GM15510 (cell line): ENCODE measurements around the gene TTBK1.

ENCODE experiments used
- POLR2A ChIP-seq: IDR thresholded peaks from 3 replicates; pipeline ENCODE4 v1.6.1; 2011; ENCODE audit warnings: borderline replicate concordance; ENCODE audit not compliant: insufficient read length; ENCODE audit errors: extremely low read depth

Gene TTBK1

DNA sequence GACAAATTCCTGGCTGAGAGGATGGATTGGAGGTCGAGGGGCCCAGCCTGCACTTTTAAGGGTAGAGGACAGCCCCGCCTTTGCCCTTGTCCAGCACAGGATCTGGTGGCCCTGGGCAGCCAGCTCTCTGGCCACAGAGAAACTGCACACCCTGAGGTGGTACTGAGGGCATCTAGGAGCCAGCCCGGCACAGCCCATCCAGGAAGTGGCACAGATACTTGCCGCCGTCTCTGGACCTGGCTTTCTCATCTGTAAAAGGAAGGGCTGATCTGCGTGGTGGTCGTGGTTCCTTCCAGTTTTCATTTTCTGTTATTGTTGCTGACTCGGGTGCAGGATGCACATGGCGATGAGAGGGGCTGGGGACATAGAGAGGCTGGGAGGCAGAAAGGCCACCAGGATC is 38.8 kb downstream of the TTBK1 start:
- no peak for TF ChIP-seq POLR2A

DNA sequence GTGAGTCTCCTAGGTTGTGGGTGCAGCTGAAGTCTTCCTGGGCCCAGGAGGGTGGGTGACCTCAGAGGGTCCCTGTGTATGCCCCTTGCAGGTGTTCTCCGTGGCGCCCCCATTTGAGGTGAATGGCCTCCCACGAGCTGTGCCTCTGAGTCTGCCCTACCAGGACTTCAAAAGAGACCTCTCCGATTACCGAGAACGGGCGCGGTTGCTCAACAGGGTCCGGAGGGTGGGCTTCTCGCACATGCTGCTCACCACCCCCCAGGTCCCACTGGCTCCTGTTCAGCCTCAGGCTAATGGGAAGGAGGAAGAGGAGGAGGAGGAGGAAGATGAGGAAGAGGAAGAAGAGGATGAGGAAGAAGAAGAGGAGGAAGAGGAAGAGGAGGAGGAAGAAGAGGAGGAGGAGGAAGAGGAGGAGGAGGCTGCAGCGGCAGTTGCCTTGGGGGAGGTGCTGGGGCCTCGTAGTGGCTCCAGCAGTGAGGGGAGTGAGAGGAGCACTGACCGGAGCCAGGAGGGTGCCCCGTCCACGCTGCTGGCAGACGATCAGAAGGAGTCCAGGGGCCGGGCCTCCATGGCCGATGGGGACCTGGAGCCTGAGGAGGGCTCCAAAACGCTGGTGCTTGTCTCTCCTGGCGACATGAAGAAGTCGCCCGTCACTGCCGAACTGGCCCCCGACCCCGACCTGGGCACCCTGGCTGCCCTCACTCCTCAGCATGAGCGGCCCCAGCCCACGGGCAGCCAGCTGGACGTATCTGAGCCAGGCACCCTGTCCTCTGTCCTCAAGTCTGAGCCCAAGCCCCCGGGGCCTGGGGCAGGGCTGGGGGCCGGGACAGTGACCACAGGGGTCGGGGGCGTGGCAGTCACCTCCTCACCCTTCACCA is 39.6 kb downstream of the TTBK1 start:
- no peak for TF ChIP-seq POLR2A

DNA sequence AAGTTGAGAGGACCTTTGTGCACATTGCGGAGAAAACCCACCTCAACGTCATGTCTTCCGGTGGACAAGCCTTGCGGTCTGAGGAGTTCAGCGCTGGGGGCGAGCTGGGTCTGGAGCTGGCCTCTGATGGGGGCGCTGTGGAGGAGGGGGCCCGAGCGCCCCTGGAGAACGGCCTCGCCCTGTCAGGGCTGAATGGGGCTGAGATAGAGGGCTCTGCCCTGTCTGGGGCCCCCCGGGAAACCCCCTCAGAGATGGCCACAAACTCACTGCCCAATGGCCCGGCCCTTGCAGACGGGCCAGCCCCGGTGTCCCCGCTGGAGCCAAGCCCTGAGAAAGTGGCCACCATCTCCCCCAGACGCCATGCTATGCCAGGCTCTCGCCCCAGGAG is 40.2 kb downstream of the TTBK1 start:
- TF ChIP-seq POLR2A, result no peak

DNA sequence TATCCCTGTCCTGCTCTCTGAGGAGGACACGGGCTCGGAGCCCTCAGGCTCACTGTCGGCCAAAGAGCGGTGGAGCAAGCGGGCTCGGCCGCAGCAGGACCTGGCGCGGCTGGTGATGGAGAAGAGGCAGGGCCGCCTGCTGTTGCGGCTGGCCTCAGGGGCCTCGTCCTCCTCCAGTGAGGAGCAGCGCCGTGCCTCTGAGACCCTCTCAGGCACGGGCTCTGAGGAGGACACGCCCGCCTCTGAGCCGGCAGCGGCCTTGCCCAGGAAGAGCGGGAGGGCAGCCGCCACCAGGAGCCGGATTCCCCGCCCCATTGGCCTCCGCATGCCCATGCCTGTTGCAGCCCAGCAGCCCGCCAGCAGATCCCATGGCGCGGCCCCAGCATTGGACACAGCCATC is 40.6 kb downstream of the TTBK1 start:
- no peak for TF ChIP-seq POLR2A

- no peak for TF ChIP-seq POLR2A
Observed at GRCh38 chr6:43284991-43285781, 41.9 kb downstream of the TTBK1 start.

DNA sequence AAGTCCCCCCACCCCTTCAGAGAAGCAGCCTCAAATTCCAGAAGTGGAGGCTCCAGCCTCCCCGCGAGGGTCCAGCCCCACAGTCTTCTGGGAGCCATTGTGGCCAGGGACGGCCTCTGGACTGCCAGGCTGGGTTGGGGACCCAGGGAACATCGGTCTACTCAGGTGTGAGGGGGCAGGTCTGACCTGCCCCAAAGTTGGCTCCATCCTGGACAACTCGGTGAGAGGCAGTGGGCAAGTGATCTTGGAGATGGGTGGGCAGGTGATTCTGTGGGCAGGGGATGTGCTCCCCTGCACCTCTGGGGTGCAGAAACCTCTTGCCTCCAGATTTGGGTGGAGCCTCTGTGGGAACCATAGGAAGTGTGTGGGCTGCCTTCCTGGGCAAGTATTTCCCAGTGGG is 42.6 kb downstream of the TTBK1 start:
- TF ChIP-seq POLR2A, result no peak

GRCh38 chr6:43286456-43286979 is 43.2 kb downstream of the TTBK1 start:
- TF ChIP-seq POLR2A, result no peak

GRCh38 chr6:43286980-43287716 is 43.9 kb downstream of the TTBK1 start:
- TF ChIP-seq POLR2A, result no peak

DNA sequence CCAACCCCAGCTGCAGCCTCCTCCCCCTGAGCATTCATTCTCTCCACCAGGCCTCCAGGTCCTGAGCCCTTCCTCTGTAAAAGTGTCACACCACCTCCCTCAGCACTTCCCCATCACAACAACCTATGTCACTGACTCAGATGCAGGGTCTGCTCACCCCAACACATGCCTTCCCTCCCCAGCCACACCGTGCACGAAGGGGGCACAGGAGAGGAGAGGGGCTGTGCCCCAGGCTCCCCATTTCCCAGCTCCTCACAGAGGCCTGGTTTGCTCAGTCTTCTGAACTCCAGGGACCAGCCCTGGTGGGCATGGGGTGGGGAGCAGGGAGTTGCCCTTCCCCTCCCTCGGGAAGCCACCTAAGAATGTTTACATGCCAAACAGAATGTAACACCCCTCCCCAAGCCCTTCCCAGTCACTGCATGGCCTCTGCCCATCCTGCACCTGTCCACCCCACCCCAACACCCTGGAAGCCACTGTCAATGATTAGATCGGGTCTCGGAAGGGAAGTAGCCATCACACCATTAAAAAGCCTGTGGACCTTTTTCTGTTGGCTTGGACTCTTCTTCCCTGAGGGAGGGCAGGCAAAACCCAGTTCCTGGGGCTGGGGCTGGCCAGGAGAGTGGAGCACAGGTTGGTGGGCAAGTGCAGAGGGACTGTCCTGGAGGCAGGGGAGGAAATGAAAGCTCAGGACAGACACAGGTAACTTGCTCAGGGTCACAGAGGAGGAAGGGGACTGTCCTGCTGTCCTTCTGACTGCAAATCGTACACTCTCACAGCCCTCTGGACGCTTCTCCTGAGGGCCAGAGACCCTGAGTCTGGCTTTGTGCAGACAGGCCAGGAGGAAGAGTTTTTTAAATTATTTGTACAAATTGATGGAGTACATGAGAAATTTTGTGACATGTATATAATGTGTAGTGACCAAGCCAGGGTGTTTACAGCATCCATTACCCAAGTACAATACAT is 44.7 kb downstream of the TTBK1 start:
- TF ChIP-seq POLR2A, result no peak

DNA sequence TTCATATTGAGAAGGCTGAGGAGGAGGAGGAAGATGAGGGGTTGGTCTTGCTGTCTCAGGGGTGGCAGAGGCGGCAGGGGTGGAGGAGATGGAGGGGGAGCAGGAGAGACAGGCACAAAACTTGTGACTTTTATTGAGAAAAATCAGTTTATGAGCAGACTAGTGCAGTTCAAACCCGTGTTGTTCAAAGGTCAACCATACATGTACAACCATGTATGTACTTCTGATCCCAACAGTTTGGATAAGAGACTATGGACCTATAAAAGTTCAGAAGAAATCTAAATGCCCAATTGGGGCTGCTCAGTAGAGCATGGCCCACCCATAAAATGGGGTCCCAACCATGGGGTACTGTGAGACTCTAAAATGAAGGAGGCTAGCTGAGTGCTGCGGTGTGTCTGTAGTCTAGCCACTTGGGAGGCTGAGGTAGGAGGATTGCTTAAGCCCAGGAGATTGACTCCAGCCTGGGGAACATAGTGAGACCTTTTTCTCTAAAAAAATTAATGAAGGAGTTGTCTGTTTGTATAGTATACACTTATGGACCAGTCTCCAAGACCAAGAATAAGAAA is 47.1 kb downstream of the TTBK1 start:
- TF ChIP-seq POLR2A, result no peak

GRCh38 chr6:43290905-43291355 is 47.6 kb downstream of the TTBK1 start:
- TF ChIP-seq POLR2A, result no peak

- no peak for TF ChIP-seq POLR2A
Observed at GRCh38 chr6:43291708-43292107, 48.4 kb downstream of the TTBK1 start.

GRCh38 chr6:43292341-43292740 is 49.1 kb downstream of the TTBK1 start:
- TF ChIP-seq POLR2A, result no peak

DNA sequence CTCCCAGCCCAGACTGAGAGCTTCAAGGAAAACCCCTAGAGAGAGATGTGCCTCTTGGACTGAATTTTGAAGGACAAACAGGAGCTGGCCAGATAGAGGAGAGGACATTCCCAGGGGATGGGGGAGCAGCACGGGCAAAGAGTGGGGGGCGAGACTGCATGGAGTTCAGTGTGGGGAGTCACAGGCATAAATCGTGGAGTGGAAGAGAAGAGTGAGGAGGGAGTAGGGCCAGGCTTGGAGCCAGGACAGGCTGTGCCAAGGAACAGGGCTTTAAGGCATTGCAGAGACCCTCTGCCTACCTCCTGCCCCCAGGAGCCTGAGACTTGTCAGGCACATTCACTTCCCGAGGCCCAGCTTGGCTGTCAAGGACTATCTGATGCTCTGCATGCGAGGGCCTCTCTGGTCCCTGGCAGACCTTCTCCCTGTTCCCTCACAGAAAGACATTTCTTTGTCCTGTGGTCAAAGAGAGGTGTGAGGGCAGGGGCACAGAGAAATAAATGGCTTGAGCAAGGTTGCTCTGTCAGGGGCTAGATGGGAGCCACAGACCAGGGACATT is 49.6 kb downstream of the TTBK1 start:
- no peak for TF ChIP-seq POLR2A

GRCh38 chr6:43293698-43294097 is 50.4 kb downstream of the TTBK1 start:
- no peak for TF ChIP-seq POLR2A
